ENCODE data around the gene MPZL1. TPM values are rescaled to one million over a fixed set of nuclear protein-coding genes. Genes with fewer than 3 reads are reported as not detected.

Gene MPZL1
- total and polyA plus RNA-seq, 12 donors, result 12.8 to 52.5 (median 24.6) TPM

GRCh38 chr1:167675440-167675839, 46.3 kb upstream of the MPZL1 start:
- no peak for TF ChIP-seq CTCF (IDR thresholded peaks at IDR 0.05)
- ATAC-seq (no peak), DNase-seq (no peak)
- 79 to 91% methylated on average over 5 of the region's 5 CpGs for WGBS, 2 donors
- peaks cover under 1 to 72% (median 50%) of the 10 kb centered on the region in 9 donors for H3K4me1 ChIP-seq
- H3K27me3 ChIP-seq, result no peaks in the 10 kb centered on the region
- H3K4me3 ChIP-seq, result no peak overlapping the region
- intact Hi-C loops (cut with DNase I), result no loop called here
- no peaks in the 10 kb centered on the region for H3K9me3 ChIP-seq
- H3K27ac ChIP-seq, result no peak overlapping the region
- peaks cover 0 to 50% (median 6%) of the 10 kb centered on the region in 9 donors for H3K36me3 ChIP-seq

- intact Hi-C loops (cut with DNase I), result no loop called here
Observed at GRCh38 chr1:167676205-167676915, 45.4 kb upstream of the MPZL1 start.

GRCh38 chr1:167676916-167677848, 44.6 kb upstream of the MPZL1 start:
- no peaks in the 10 kb centered on the region for H3K9me3 ChIP-seq
- peaks cover 6 to 72% (median 50%) of the 10 kb centered on the region in 9 donors for H3K4me1 ChIP-seq
- no peak overlapping the region for H3K4me3 ChIP-seq
- no peak overlapping the region for H3K27ac ChIP-seq
- H3K36me3 ChIP-seq, result peaks cover 0 to 65% (median 6%) of the 10 kb centered on the region in 9 donors
- TF ChIP-seq CTCF (IDR thresholded peaks at IDR 0.05), result no peak
- ATAC-seq, result no peak
- WGBS, 2 donors, result 86 to 87% methylated on average over 7 of the region's 7 CpGs
- intact Hi-C loops (cut with DNase I), result no loop called here
- H3K27me3 ChIP-seq, result no peaks in the 10 kb centered on the region
- no peak for DNase-seq

More at GRCh38 chr1:167676205-167676915, 45.4 kb upstream of the MPZL1 start:
- H3K9me3 ChIP-seq, result no peaks in the 10 kb centered on the region
- no peaks in the 10 kb centered on the region for H3K27me3 ChIP-seq
- peaks cover 6 to 72% (median 50%) of the 10 kb centered on the region in 9 donors for H3K4me1 ChIP-seq
- H3K27ac ChIP-seq, result no peak overlapping the region
- H3K36me3 ChIP-seq, result peaks cover 0 to 58% (median 6%) of the 10 kb centered on the region in 9 donors
- ATAC-seq, result no peak
- TF ChIP-seq CTCF (IDR thresholded peaks at IDR 0.05), result no peak
- no peak for DNase-seq
- no peak overlapping the region for H3K4me3 ChIP-seq
- 85 to 88% methylated on average over 2 of the region's 2 CpGs for WGBS, 2 donors

GRCh38 chr1:167678422-167678821, 43.4 kb upstream of the MPZL1 start:
- H3K27me3 ChIP-seq, result no peaks in the 10 kb centered on the region
- no peak overlapping the region for H3K4me3 ChIP-seq
- H3K9me3 ChIP-seq, result no peaks in the 10 kb centered on the region
- H3K4me1 ChIP-seq, result peaks cover 11 to 82% (median 60%) of the 10 kb centered on the region in 9 donors
- H3K27ac ChIP-seq, result peak overlapping the region in 1 of 10 donors; percentile 46
- no peak for TF ChIP-seq CTCF (IDR thresholded peaks at IDR 0.05)
- DNase-seq, result no peak
- H3K36me3 ChIP-seq, result peaks cover 0 to 68% (median 1%) of the 10 kb centered on the region in 9 donors
- WGBS, 2 donors, result 76% methylated on average over 10 of the region's 10 CpGs
- no peak for ATAC-seq
- intact Hi-C loops (cut with DNase I), result no loop called here
